Skeletal muscle satellite cell (primary cell): ENCODE measurements around the gene ABTB2.

Experiments
- H3K27me3 ChIP-seq: 2 replicates; pipeline ENCODE4 v1.7.0; 2013; ENCODE audit warnings: low read length; ENCODE audit not compliant: control insufficient read depth, insufficient read depth
- H3K36me3 ChIP-seq: 2 replicates; pipeline ENCODE4 v1.7.0; 2013; ENCODE audit warnings: mild to moderate bottlenecking, control low read depth, low read length; ENCODE audit not compliant: insufficient read depth
- H3K4me1 ChIP-seq: 2 replicates; pipeline ENCODE4 v1.7.0; 2013; ENCODE audit warnings: low read length; ENCODE audit not compliant: control insufficient read depth, insufficient read depth
- H3K4me2 ChIP-seq: 2 replicates; pipeline ENCODE4 v1.7.0; 2013; ENCODE audit warnings: mild to moderate bottlenecking, low read length
- H3K4me3 ChIP-seq: 2 replicates; pipeline ENCODE4 v1.7.0; 2013; ENCODE audit warnings: low read length
- H3K9ac ChIP-seq: 2 replicates; pipeline ENCODE4 v1.7.0; 2013; ENCODE audit warnings: mild to moderate bottlenecking, low read depth, low read length, moderate library complexity
- H3K9me3 ChIP-seq: replicated peaks from 2 replicates; pipeline ENCODE4 v1.7.0; 2013; ENCODE audit warnings: mild to moderate bottlenecking, control low read depth, low read length

Gene ABTB2

GRCh38 chr11:34278175-34278574 is 79.6 kb downstream of the ABTB2 start:
- Histone ChIP-seq H3K36me3 (no peaks in the 10 kb centered on the region), H3K27me3 (no peaks in the 10 kb centered on the region), H3K4me3 (no peak overlapping the region), H3K9me3 (no peaks in the 10 kb centered on the region), H3K4me2 (no peak overlapping the region), H3K9ac (no peak overlapping the region), H3K4me1 (peaks cover 14% of the 10 kb centered on the region)

GRCh38 chr11:34277171-34277570 is 80.6 kb downstream of the ABTB2 start:
- H3K27me3 ChIP-seq, result no peaks in the 10 kb centered on the region
- no peaks in the 10 kb centered on the region for H3K36me3 ChIP-seq
- no peak overlapping the region for H3K4me3 ChIP-seq
- H3K9me3 ChIP-seq, result no peaks in the 10 kb centered on the region
- H3K4me1 ChIP-seq, result peaks cover 14% of the 10 kb centered on the region
- no peak overlapping the region for H3K4me2 ChIP-seq
- no peak overlapping the region for H3K9ac ChIP-seq

- Histone ChIP-seq H3K9ac (no peak overlapping the region), H3K36me3 (no peaks in the 10 kb centered on the region), H3K4me2 (no peak overlapping the region), H3K4me3 (no peak overlapping the region), H3K4me1 (peaks cover 14% of the 10 kb centered on the region), H3K27me3 (no peaks in the 10 kb centered on the region), H3K9me3 (no peaks in the 10 kb centered on the region)
These were observed 81.4 kb downstream of the ABTB2 start for GRCh38 chr11:34276352-34276864.

- Histone ChIP-seq H3K36me3 (no peaks in the 10 kb centered on the region), H3K9ac (no peak overlapping the region), H3K4me3 (no peak overlapping the region), H3K9me3 (no peaks in the 10 kb centered on the region), H3K4me1 (peaks cover 14% of the 10 kb centered on the region), H3K4me2 (no peak overlapping the region), H3K27me3 (no peaks in the 10 kb centered on the region)
These were observed 82.3 kb downstream of the ABTB2 start for GRCh38 chr11:34275486-34275885.

- H3K9ac ChIP-seq, result no peak overlapping the region
- no peaks in the 10 kb centered on the region for H3K27me3 ChIP-seq
- H3K9me3 ChIP-seq, result no peaks in the 10 kb centered on the region
- peaks cover 14% of the 10 kb centered on the region for H3K4me1 ChIP-seq
- H3K4me2 ChIP-seq, result peak overlapping the region; percentile 45
- no peaks in the 10 kb centered on the region for H3K36me3 ChIP-seq
- H3K4me3 ChIP-seq, result peak overlapping the region; percentile 9
These were observed 83.0 kb downstream of the ABTB2 start for GRCh38 chr11:34274712-34275398.

GRCh38 chr11:34273099-34273498 is 84.7 kb downstream of the ABTB2 start:
- no peak overlapping the region for H3K4me2 ChIP-seq
- H3K36me3 ChIP-seq, result no peaks in the 10 kb centered on the region
- peaks cover 14% of the 10 kb centered on the region for H3K4me1 ChIP-seq
- H3K27me3 ChIP-seq, result peaks cover 4% of the 10 kb centered on the region
- no peaks in the 10 kb centered on the region for H3K9me3 ChIP-seq
- H3K9ac ChIP-seq, result no peak overlapping the region
- H3K4me3 ChIP-seq, result no peak overlapping the region

- H3K9me3 ChIP-seq, result no peaks in the 10 kb centered on the region
- no peaks in the 10 kb centered on the region for H3K36me3 ChIP-seq
- H3K4me1 ChIP-seq, result peaks cover 21% of the 10 kb centered on the region
- no peak overlapping the region for H3K4me3 ChIP-seq
- no peak overlapping the region for H3K4me2 ChIP-seq
- peaks cover 4% of the 10 kb centered on the region for H3K27me3 ChIP-seq
- H3K9ac ChIP-seq, result no peak overlapping the region
These were observed 86.1 kb downstream of the ABTB2 start for GRCh38 chr11:34271727-34272126.

GRCh38 chr11:34270711-34271110 is 87.1 kb downstream of the ABTB2 start:
- no peaks in the 10 kb centered on the region for H3K9me3 ChIP-seq
- no peak overlapping the region for H3K4me2 ChIP-seq
- no peak overlapping the region for H3K4me3 ChIP-seq
- peaks cover 4% of the 10 kb centered on the region for H3K27me3 ChIP-seq
- peaks cover 27% of the 10 kb centered on the region for H3K4me1 ChIP-seq
- no peak overlapping the region for H3K9ac ChIP-seq
- H3K36me3 ChIP-seq, result no peaks in the 10 kb centered on the region

GRCh38 chr11:34269694-34270245 is 88.0 kb downstream of the ABTB2 start:
- Histone ChIP-seq H3K4me1 (peaks cover 20% of the 10 kb centered on the region), H3K9me3 (no peaks in the 10 kb centered on the region)

GRCh38 chr11:34268906-34269430 is 88.8 kb downstream of the ABTB2 start:
- H3K9me3 ChIP-seq, result no peaks in the 10 kb centered on the region
- H3K27me3 ChIP-seq, result peaks cover 4% of the 10 kb centered on the region
- H3K9ac ChIP-seq, result no peak overlapping the region
- no peak overlapping the region for H3K4me2 ChIP-seq
- H3K4me1 ChIP-seq, result peaks cover 13% of the 10 kb centered on the region
- H3K36me3 ChIP-seq, result no peaks in the 10 kb centered on the region
- H3K4me3 ChIP-seq, result no peak overlapping the region

More at GRCh38 chr11:34269694-34270245, 88.0 kb downstream of the ABTB2 start:
- H3K4me3 ChIP-seq, result no peak overlapping the region
- no peak overlapping the region for H3K9ac ChIP-seq
- no peak overlapping the region for H3K4me2 ChIP-seq
- peaks cover 4% of the 10 kb centered on the region for H3K27me3 ChIP-seq
- no peaks in the 10 kb centered on the region for H3K36me3 ChIP-seq

GRCh38 chr11:34267417-34267816 is 90.4 kb downstream of the ABTB2 start:
- Histone ChIP-seq H3K4me2 (no peak overlapping the region), H3K9ac (no peak overlapping the region), H3K4me1 (peaks cover 19% of the 10 kb centered on the region), H3K4me3 (no peak overlapping the region), H3K36me3 (no peaks in the 10 kb centered on the region), H3K27me3 (peaks cover 4% of the 10 kb centered on the region), H3K9me3 (no peaks in the 10 kb centered on the region)

GRCh38 chr11:34267013-34267412 is 90.8 kb downstream of the ABTB2 start:
- Histone ChIP-seq H3K27me3 (peaks cover 4% of the 10 kb centered on the region), H3K9me3 (no peaks in the 10 kb centered on the region), H3K4me3 (no peak overlapping the region), H3K9ac (no peak overlapping the region), H3K36me3 (no peaks in the 10 kb centered on the region), H3K4me1 (peaks cover 19% of the 10 kb centered on the region), H3K4me2 (no peak overlapping the region)
